Erythroblast (primary cell): Measurements from ENCODE around the gene RYR2.
"Not testable (repeated sequence)": the region's sequence is repeated elsewhere in the genome, so short reads cannot be mapped to it uniquely, and the experiment has no call there.

ENCODE experiments used
- DNase-seq, 2 experiments: peaks; one replicate each; lab custom pipeline; 2025; lab: John Stamatoyannopoulos, UW
- GATA1 ChIP-seq: IDR thresholded peaks from 2 replicates; pipeline ENCODE4 v1.6.1; 2011; ENCODE audit warnings: low read depth, mild to moderate bottlenecking, control low read depth, low read length, moderate library complexity
- POLR2A ChIP-seq: IDR thresholded peaks from 2 replicates; pipeline ENCODE4 v1.6.1; 2011; ENCODE audit warnings: mild to moderate bottlenecking, low read length

The RYR2 gene

DNA sequence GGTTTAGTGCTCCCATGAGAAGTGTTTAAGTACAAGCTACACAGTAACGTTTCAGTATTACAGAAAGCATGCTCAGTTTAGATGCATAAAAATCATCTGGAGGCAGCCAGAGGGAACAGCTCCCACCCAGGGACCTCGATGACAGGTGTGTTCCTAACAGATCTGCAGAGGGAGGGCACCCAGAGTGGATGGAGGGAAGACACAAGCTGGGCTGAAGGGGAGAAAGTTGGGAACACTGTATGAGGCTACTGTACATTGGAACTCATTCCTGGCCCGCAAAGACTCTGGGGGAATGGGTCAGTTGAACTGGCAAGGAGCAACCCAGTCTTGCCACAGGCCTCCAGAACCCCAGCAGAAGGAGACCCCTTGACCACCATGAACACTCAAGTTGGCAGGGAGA, 796.3 kb downstream of the RYR2 start:
- DNase-seq = no peak
- TF ChIP-seq GATA1 (no peak), POLR2A (no peak)

DNA sequence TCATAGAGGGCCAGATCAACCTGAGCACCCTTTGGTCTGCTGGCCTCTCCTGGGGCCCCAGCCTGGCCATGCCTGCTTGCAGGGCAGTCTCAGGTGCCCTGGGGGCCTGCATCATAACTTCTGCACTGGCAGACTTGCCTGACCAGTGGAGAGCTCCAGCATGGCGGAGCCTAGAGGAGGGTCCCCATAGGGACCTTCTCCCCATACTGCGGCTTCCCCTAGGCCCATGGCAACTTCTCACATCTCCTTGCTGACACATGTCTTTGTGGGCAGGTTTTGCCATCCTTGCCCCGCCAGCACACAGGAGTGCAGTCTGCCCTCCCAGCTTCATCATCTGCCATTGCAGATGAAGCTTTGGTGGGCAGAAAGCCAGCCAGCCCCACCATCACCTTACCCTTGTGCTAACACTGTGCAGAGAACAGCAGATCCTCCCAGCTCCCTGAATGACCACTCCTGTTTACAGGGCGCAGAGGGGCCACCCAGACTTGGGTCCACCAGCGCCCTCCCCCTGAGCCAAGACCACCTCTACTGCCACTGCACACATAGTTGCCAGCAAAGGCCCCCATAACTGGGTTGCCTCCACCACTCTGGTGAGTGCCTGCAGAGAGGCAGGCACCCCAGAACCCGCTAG, 797.0 kb downstream of the RYR2 start:
- DNase-seq = no peak
- TF ChIP-seq GATA1 (no peak), POLR2A (no peak)

DNA sequence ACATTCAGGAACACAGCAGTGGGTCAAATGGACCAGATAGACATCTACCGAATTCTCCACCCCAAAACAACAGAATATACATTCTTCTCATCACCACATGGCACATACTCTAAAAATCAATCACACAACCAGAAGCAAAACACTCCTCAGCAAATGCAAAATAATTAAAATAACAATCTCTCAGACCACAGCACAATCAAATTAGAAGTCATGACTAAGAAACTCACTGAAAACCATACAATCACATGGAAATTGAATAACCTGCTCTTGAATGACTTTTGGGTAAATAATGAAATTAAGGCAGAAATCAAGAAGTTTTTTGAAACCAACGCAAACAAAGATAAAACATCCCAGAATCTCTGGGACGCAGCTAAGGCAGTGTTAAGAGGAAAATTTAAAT, 799.5 kb downstream of the RYR2 start:
- DNase-seq = no peak
- no peak for TF ChIP-seq GATA1
- no peak for TF ChIP-seq POLR2A

DNA sequence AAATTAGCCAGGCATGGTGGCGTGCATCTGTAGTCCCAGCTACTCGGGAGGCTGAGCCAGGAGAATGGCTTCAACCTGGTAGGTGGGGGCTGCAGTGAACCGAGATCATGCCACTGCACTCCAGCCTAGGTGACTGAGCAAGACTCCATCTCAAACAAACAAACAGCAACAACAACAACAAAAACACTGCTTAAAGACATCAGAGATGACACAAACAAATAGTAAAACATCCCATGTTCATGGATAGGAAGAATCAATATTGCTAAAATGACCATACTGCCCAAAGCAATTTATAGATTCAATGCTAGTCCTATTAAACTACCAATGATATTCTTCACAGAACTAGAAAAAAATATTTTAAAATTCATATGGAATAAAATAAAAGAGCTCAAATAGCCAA, 801.5 kb downstream of the RYR2 start:
- not testable (repeated sequence) for DNase-seq

DNA sequence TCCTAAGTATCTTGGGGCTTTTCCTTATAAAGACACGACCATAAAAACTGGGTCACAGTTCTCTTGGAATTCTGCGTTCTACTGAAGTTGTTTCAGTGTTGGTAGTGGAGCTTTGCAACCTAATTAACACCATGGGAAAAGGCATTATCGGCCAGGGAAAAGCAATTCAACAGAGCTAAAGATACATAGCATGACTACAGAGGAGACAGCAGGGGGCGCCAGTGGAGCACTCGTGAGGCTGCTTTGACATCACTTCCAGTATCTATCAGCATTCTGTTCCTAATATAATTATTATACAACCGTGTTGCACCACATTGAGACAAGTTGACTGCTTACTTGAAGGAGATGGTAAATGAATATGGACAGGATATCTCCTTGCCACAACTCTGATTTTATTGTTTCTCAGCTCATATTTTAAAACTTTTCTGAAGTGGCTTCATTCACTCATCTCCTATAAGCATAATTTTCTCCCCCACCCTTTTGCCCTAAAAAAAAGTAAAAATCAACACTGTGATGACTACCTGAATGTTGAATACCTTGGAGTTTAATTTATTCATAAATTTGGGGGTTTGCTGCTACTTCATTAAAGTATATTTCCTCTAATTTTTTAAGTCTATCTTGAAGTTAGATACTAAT, 809.3 kb downstream of the RYR2 start:
- TF ChIP-seq POLR2A (no peak), GATA1 (no peak)
- DNase-seq = peak; percentile 40 to 67

DNA sequence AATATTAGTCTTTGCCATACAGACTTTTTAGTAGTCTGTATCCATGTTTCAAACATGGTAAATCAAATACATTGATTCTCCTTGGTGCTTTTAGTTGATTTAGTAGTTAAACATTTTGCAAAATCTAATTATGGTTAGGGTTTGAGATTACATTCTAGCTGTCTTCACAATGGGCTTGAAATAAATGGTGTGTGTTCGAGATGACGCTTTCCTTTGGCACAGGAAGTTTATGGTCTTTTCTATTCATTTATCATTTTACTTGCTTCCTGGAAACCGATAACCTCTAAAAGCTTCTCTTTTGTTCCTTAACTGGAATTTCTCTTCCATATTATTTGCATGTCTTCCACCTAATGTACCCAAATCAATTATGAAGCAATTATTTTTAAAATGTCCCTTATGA, 810.4 kb downstream of the RYR2 start:
- no peak for TF ChIP-seq GATA1
- TF ChIP-seq POLR2A = no peak
- DNase-seq = no peak

DNA sequence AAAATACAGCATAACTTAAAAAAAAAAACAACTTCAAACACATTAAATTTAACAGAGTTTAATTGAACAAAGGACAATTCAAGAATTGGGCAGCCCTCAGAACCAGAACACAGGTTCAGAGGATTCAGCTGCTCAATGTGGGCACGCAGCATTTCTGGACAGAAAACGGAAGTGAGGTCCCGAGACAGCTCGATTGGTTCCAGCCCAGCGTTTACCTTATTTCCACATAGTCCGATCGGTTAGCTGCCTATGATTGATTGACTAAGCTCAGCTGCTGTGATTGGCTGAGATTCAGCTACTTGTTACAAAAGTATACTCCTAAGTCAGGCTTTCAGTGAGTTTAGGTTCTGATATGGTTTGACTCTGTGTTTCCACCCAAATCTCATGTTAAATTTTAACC, 815.5 kb downstream of the RYR2 start:
- TF ChIP-seq GATA1 = no peak
- no peak for TF ChIP-seq POLR2A
- no peak for DNase-seq

DNA sequence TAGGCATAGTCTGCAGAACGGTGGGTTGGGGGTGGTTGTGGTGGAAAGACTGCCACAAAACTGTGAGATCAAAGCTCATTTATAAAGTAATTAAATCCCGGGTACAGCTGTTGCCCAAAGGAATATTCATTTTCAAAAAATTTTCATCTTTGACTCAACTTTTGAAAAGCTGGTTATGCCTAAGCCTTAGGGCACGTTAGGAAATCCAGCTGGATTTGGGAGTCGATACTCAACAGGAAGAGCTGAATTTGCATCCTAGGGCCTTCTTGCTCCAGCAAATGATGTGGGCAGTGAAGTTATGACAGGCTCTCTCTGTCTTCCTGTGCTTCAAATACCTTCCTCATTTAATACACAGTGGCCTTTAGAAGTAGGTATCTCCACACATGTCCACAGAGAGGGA, 817.0 kb downstream of the RYR2 start:
- no peak for DNase-seq
- no peak for TF ChIP-seq POLR2A
- TF ChIP-seq GATA1 = no peak

DNA sequence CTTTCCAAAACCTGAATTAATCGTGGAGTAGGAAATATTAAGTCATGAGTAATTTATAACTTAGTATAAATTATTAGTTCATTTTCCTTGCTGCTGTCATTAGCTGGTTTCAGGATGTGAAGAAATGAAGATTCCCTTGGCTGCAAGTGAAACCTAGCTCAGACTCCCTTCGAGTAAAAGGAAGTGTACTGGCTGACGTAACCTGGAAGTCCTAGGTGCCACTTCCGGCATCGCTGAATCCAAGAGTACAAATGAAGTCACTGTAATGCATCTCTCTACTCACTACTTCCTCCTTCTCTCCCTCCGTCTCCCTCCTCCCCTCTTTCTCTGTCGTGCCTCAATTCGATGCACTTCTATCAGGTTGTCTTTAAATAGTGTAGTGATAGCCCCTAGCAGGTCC, 820.0 kb downstream of the RYR2 start:
- TF ChIP-seq GATA1 (no peak), POLR2A (no peak)

DNA sequence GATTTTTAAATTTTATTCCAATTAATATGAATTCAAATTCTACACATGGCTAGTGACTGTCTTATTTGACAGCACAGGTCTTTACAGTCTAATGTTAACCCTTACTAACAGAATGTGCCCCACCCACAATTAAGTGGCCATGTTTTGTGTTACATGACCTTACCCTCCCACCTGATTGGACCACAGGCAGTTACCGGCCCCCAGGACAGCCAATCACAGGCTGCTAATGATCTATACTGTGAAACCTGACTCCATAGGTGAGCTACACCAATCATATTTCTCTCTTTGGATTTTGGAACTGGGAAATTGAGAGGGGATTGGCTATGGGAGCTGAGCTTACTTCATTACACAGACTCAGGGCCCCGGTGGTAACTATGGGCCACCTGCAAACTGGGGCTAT, 821.2 kb downstream of the RYR2 start:
- no peak for DNase-seq

More for the DNA sequence above, 820.0 kb downstream of the RYR2 start:
- no peak for DNase-seq

DNA sequence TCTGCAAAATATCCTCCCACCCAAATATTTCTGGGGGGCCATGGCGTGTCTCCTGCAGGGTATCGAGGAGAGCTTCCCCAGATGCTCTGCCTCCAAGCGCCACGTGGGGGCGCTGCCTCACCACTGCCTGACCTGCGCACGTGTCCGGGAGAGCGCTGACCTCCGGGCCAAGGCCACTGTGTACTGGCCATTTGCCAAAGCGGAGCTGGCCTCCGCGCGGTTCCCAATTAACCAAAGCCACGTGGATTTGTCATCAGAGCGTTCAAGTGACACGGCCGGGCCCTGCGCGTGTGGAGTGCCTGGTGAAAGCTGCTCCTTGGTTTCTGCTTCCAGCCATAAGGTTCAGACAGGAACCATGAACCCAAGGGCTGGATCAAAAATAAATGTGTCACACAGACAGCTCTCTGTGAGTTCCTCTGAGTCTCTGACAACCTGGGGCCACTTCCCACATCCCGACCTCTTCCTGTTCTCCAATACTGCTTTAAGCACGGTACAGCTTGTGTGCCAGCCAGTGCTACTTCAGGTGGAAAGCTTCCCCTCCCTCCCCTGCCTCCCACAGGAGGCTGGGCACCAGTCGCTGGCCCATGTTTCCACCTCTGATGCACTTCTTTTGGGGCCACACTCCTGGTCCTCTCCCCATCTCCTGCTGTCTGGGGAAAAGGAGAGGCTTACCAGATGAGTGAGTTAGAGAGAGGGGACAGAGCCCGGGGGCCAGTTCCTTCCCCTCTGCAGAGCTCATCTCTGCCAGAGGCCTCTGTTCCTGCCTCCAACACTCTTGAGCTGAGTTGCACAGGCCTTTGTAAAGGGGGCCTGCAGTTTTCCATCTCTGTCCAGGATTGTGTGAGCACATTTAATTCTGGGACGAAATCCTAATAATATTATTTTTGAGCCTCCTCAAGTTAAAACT, 822.6 kb downstream of the RYR2 start:
- peak; percentile 59 to 61 for DNase-seq
- TF ChIP-seq GATA1 (no peak), POLR2A (no peak)

More for the DNA sequence above, 821.2 kb downstream of the RYR2 start:
- TF ChIP-seq GATA1 (no peak), POLR2A (no peak)

DNA sequence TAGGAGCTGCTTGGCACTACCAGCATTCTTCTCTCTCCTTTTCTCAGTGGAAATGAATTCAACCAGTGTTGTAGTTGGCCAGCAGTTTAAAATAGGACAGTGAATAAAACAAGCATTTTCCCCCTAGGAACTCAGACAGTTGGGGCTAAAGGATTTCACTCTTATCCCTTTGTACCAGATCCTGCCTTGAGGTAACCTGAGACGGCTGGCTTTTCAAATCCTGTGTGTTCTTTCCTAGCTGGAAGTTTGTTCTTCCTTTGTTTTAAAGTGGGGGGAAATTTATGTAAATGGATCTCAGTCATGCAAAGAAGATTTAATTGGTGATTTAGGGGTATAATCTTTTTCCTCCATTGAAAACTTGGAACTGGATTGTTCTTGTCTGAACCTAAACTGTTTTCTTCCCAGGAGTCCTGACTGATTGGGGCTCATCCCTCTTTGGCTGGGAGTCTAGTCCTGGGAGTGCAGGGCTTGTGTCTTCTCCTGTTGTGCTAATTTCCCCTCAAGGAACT, 825.5 kb downstream of the RYR2 start:
- TF ChIP-seq POLR2A = no peak
- no peak for TF ChIP-seq GATA1
- no peak for DNase-seq

DNA sequence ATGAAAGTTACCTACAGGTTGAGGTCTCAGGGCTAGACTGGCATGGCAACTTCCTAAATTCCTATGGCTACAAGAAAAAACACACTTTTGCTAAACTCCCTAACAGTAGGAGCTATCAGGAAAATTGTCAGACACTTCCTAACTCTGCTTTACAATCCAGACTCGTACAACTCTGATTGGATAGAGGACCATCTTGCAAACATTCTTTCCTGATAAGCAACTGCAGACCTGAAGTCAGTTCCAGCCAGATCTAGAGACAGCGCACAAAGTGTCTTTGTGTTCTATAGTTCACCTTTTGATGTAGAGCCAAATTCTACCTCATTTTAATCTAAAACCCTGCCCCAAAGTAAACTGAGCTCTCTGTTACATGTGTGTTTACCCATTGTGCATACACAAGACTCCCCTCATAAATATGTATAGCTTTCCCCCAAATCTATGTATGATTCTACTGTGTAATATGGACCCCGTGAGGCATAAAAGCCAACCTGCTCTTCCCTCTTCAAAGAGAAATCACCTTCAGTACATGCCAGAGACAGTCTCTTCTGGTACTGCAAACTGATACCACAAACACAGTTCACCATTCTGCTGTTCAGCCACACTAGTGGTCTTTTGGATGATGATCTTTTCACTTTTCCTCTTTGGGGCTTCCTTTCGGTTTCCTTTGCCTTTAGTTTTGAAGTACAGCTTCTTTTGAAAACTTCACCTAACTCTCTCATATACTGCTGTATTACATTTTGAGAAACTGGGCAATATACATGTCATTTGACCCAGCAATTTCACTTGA, 827.0 kb downstream of the RYR2 start:
- TF ChIP-seq POLR2A (no peak), GATA1 (no peak)
- DNase-seq = no peak
